Activated CD4-positive, alpha-beta memory T cell treated with anti-CD3 and anti-CD28 coated beads, Interleukin-2, amount 10 ng/mL, durations not matched to agents 7 days and 5 days (primary cell): ENCODE measurements around the gene INKA2. TPM values are rescaled to one million over a fixed set of nuclear protein-coding genes. Genes with fewer than 3 reads are reported as not detected.

ENCODE experiments used
- CTCF ChIA-PET: fragments of 350-600 bp; sonication (Branson Sonifier 250); formaldehyde crosslinking; loops from one replicate; lab custom pipeline; 2021; ENCODE audit warnings: antibody characterized with exemption, inconsistent platforms; lab: Charles Lee
- POLR2A ChIA-PET: fragments of 350-600 bp; sonication (Branson Sonifier 250); formaldehyde crosslinking; loops from one replicate; lab custom pipeline; 2021; ENCODE audit warnings: antibody characterized with exemption; lab: Charles Lee
- DNase-seq: peaks from one replicate; pipeline ENCODE4 v3.0.0-alpha.2; 2020
- H3K27ac Mint-ChIP-seq: one replicate; pipeline ENCODE4 v1.8.0; 2021; ENCODE audit warnings: mild to moderate bottlenecking, mixed read lengths
- H3K27me3 Mint-ChIP-seq: one replicate; pipeline ENCODE4 v1.8.0; 2021; ENCODE audit warnings: mixed read lengths
- H3K36me3 Mint-ChIP-seq: one replicate; pipeline ENCODE4 v1.8.0; 2021; ENCODE audit warnings: low read depth, mixed read lengths
- H3K4me1 Mint-ChIP-seq: one replicate; pipeline ENCODE4 v1.8.0; 2021; ENCODE audit warnings: mixed read lengths
- H3K4me3 Mint-ChIP-seq: one replicate; pipeline ENCODE4 v1.8.0; 2021; ENCODE audit warnings: mild to moderate bottlenecking, mixed read lengths
- H3K9me3 Mint-ChIP-seq: one replicate; pipeline ENCODE4 v1.8.0; 2021; ENCODE audit warnings: mixed read lengths
- total RNA-seq, 2 experiments: library from RNA; stranded (reverse); gene quantifications; one replicate each; pipeline ENCODE4 v1.2.3, GENCODE V29; 2021

INKA2 gene
- total RNA-seq, 2 experiments from 2014 or later, result 2.4 to 2.8 TPM

GRCh38 chr1:111690306-111690617, 48.9 kb downstream of the INKA2 start:
- Mint-ChIP-seq H3K9me3 (peaks cover 2% of the 10 kb centered on the region), H3K27ac (no peak overlapping the region), H3K4me3 (no peak overlapping the region), H3K4me1 (peaks cover 40% of the 10 kb centered on the region), H3K27me3 (no peaks in the 10 kb centered on the region), H3K36me3 (peaks cover 69% of the 10 kb centered on the region)
- ChIA-PET CTCF (interaction anchor here (1.9 to 7.6 kb wide), 2 partner anchors 24 to 182 kb away, joined by 8 to 32 read pairs; no protein-coding TSS in a partner anchor), POLR2A (no interaction called here)
- no peak for DNase-seq

Other genes with a start within 250 kb of the INKA2 start
- under 1 TPM; 0.18 TPM for gene ADORA3, start 235.8 kb downstream of the INKA2 start, total RNA-seq
- not detected for gene TMIGD3, start 235.8 kb downstream of the INKA2 start, total RNA-seq
- 100 to 1,000 TPM; 219 to 221 TPM for gene RAP1A, start 119.6 kb downstream of the INKA2 start, total RNA-seq
- 10 to 100 TPM; 11.2 to 11.8 TPM for gene DDX20, start 16.5 kb upstream of the INKA2 start, total RNA-seq